GM04504 (cell line): Measurements from ENCODE around the gene ARHGAP15.
"Not testable (repeated sequence)": the region's sequence is repeated elsewhere in the genome, so short reads cannot be mapped to it uniquely, and the experiment has no call there.

Experiments used
- DNase-seq: peaks from one replicate; pipeline ENCODE4 v3.0.0-alpha.2; 2012; ENCODE audit warnings: low read depth

ARHGAP15 gene

DNA sequence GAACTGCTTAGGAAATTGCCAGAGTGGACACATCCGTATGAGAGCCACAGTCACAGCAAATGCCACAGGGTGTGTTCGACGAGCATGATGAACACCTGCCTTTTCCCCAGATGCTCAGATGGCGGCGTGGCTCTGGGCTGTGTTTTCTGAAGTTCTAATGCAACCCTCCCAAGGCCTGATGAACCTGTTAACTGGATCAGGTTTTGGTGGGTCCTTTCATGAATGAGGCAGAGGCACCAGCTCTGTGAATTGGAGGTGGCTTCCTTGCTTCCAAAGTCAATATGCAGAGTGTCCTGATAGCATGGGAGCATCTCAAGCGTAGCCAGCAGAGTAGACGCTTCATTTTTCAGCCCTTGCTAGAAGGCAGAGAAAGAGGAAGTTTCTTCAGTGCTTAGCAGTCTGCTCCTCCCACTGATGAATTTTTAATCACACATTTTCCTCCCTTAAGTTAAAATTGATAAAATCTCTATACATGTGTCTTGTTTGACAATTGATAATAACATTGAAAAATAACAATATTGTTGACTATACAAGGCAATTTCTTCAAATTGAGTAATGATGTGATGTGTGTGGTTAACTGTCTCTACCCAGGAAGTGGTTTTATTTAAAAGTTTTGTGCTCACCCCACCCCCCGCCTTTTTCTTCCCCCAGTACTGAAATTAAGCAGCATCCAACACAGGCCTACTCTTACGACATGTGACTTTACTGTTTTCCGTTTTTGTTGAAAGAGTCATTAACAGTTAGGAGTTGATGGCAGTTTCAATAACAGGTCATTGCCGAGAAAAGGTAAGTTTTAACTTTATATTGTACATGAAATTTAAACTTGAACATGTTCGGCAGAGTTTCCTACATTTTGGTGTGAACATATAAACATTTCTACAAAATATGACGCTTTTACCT, at the start of gene ARHGAP15:
Gene ARHGAP15 (plus strand): TSS at position 739 of the 900 bp plus-strand sequence.
- DNase-seq, result no peak

DNA sequence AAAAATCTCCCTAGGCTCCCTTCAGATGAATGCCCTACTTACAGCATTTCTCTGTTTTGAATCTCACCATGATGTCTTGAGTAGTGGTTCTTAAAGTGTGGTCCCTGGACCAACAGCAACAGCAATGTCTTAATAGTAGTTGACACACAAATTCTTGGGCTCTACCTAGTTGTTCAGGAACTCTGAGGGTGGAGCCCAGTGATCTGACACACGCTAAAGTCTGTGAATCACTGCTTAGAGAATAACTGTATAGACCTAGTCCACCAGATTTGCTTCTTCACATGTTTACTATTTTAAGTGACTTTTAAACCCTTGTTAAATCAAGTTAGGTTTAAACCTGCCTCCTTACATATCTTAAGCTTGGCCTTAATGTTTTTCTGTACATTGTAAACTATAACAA, 47.6 kb upstream of the ARHGAP15 start:
- no peak for DNase-seq

DNA sequence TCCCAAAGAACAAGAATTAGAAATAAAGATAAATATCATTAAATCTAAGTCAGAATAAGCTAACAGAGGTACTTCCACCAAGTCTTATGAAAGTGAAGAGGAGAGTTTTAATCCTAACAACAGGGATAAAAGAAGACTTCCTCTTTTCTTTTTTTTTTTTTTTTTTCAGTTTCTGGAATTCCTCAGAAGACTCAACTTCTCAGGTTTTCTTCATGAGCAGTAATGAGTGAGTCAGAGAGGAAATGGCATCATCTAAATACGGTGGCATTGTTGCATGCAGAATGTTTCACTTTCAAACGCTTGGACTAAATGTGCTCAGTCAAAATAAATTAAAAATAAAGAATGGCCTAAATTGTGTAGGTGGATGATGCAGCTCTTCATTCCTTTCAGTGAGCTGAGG, 45.6 kb upstream of the ARHGAP15 start:
- peak; percentile 33 for DNase-seq

- DNase-seq, result no peak
Measured at GRCh38 chr2:143084462-143084861, 44.8 kb upstream of the ARHGAP15 start.

GRCh38 chr2:143085125-143085784, 44.0 kb upstream of the ARHGAP15 start:
- DNase-seq, result no peak

DNA sequence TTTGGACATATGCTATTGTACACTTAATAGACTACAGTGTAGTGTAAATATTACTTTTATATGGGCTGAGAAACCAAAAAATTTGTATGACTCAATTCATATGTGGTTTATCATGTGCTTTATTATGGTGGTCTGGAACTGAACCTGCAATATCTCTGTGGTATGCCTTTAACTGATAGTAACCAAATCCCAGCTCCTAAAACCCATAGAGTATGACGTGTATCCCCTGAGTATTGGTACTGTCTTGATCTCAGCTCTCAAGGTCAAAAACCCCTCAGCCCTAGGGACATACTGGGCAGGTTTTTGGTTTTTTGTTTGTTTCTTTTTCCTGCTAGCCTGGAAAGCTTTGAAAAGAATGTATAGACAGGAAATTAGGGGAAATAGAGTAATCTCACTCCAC, 42.2 kb upstream of the ARHGAP15 start:
- DNase-seq, result no peak

DNA sequence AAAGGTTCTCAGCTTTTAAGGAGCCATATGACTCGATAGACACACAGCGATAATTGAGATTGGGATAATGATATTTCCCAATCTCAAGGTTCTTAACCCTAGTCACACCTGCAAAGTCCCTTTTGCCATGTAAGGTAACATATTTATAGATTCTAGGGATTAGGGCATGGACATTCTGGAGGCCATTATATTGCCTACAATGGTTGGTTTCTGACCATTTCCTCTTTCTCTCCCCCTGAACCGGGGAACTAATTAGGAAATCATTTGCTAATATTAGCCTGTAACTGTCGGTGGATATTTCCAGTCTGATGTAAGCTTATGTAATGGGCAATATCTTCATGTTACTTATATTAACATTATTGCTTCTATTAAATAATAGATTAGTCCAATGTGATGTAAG, 40.8 kb upstream of the ARHGAP15 start:
- DNase-seq, result no peak

DNA sequence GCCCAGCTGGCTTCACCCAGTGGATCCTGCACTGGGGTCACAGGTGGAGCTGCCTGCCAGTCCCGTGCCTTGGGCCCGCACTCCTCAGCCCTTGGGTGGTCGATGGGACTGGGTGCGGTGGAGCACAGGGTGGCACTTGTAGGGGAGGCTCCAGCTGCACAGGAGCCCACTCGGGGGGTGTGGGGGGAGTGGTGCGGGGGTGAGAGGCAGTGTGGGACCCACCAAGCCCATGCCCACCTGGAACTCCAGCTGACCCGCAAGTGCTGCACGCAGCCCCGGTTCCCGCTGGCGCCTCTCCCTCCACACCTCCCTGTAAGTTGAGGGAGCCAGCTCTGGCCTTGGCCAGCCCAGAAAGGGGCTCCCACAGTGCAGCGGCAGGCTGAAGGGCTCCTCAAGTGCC, 39.7 kb upstream of the ARHGAP15 start:
- DNase-seq, result not testable (repeated sequence)

- peak; percentile 32 for DNase-seq
Measured at GRCh38 chr2:143110758-143111428, 18.3 kb upstream of the ARHGAP15 start.

- no peak for DNase-seq
Measured at GRCh38 chr2:143117225-143117624, 12.0 kb upstream of the ARHGAP15 start.

GRCh38 chr2:143121079-143121478, 8.1 kb upstream of the ARHGAP15 start:
- DNase-seq, result no peak

- DNase-seq, result no peak
Measured at GRCh38 chr2:143121957-143122356, 7.3 kb upstream of the ARHGAP15 start.

GRCh38 chr2:143123911-143124310, 5.3 kb upstream of the ARHGAP15 start:
- DNase-seq, result no peak

GRCh38 chr2:143124445-143124844, 4.8 kb upstream of the ARHGAP15 start:
- DNase-seq, result no peak

GRCh38 chr2:143125717-143126116, 3.5 kb upstream of the ARHGAP15 start:
- no peak for DNase-seq

- no peak for DNase-seq
Measured at GRCh38 chr2:143132355-143132754, 3.1 kb downstream of the ARHGAP15 start.

DNA sequence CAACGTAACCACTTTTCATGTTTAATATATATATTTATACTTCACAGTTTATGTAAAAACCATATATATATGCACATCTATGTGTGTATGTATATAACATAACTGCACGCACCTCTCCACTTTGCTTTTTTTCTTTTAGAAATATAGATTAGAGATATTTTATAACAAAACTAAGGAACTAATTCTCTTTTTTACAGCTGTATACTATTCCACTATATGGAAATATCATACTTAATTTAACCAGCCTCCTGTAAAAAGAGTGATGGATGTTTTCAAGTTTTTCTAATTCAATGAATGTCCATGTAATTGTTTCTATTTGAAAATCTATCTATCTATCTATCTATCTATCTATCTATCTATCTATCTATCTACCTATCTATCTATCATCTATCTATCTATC, 4.6 kb downstream of the ARHGAP15 start:
- no peak for DNase-seq

DNA sequence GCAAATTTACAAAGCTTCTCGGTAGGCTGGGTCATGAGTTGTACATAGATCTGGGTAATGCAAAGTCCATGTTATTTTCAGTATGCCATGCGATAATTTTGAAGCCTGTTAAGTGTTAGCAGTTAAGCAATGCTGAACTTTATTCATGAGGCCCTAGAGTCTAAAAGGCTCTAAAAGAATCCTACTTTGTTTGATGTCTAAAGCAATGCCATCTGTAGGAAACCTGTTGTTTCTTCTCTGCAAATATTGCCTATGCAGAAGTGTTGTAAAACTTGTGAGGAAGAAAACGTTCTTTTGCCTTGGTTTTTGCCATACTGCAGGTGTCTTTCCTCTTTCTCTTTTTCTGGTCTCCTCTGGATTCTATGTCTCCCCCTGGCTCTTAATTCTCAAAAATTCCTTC, 9.1 kb downstream of the ARHGAP15 start:
- DNase-seq, result no peak

GRCh38 chr2:143139835-143140393, 10.7 kb downstream of the ARHGAP15 start:
- no peak for DNase-seq

- no peak for DNase-seq
Measured at GRCh38 chr2:143140864-143141661, 11.8 kb downstream of the ARHGAP15 start.

DNA sequence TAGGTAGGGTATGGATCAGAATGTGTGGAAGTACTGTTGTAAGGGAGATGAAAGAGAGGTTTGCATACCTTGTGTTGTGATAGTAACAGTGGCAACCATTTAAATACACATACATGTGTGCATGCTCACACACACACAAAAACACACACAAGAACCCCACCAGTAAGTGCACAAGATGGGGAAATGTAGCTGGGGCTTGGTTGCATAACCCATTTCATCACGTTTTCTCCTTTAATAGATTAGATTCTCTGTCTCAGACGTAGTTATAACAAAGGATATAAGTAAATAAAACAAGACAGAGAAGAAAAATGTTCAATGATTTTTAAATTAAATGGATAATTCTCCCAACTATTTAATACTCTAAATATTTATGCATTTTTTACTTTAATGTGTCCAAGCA, 13.4 kb downstream of the ARHGAP15 start:
- no peak for DNase-seq
